HepG2 (cell line): ENCODE results near the gene YPEL4. TPM values are rescaled to one million over a fixed set of nuclear protein-coding genes. Genes with fewer than 3 reads are reported as not detected.

Experiments used
- AHR ChIP-seq: IDR thresholded peaks from 2 replicates; pipeline ENCODE4 v1.6.1; 2018; ENCODE audit warnings: missing genetic modification reagents, missing compliant biosample characterization
- ELF4 ChIP-seq: sonication (generic); formaldehyde crosslinking; IDR thresholded peaks from 2 replicates; pipeline ENCODE4 v1.5.0; 2020; ENCODE audit warnings: missing genetic modification reagents, mild to moderate bottlenecking, moderate library complexity, borderline replicate concordance
- MAFG ChIP-seq: sonication (generic); formaldehyde crosslinking; IDR thresholded peaks from 2 replicates; pipeline ENCODE4 v1.5.1; 2020; ENCODE audit warnings: mild to moderate bottlenecking, missing genetic modification reagents
- MATR3 ChIP-seq: sonication (generic); formaldehyde crosslinking; IDR thresholded peaks from 2 replicates; pipeline ENCODE4 v1.4.0; 2020; ENCODE audit warnings: missing genetic modification reagents
- MIER2 ChIP-seq: IDR thresholded peaks from 2 replicates; pipeline ENCODE4 v1.6.1; 2016; ENCODE audit warnings: missing biosample characterization, missing genetic modification reagents
- MTF2 ChIP-seq: sonication (generic); formaldehyde crosslinking; IDR thresholded peaks from 2 replicates; pipeline ENCODE4 v1.5.0; 2020; ENCODE audit warnings: missing genetic modification reagents, borderline replicate concordance
- NPAS2 ChIP-seq: sonication (generic); formaldehyde crosslinking; IDR thresholded peaks from 2 replicates; pipeline ENCODE4 v1.8.0; 2022; ENCODE audit warnings: mild to moderate bottlenecking, missing genetic modification reagents, borderline replicate concordance
- SP4 ChIP-seq: sonication (generic); formaldehyde crosslinking; IDR thresholded peaks from 2 replicates; pipeline ENCODE4 v1.8.1; 2023; ENCODE audit warnings: mild to moderate bottlenecking, missing genetic modification reagents
- U2AF1 ChIP-seq: fragments of 200-400 bp; formaldehyde crosslinking; optimal IDR thresholded peaks from 2 replicates; pipeline ENCODE3; 2017; ENCODE audit warnings: mild to moderate bottlenecking, low read depth, low read length
- ZNF557 ChIP-seq: sonication (generic); formaldehyde crosslinking; IDR thresholded peaks from 2 replicates; pipeline ENCODE4 v1.4.0; 2020; ENCODE audit warnings: missing genetic modification reagents
- ZNF567 ChIP-seq: sonication (generic); formaldehyde crosslinking; IDR thresholded peaks from 2 replicates; pipeline ENCODE4 v1.8.1; 2023; ENCODE audit warnings: mild to moderate bottlenecking, missing genetic modification reagents, borderline replicate concordance
- ZSCAN29 ChIP-seq: sonication (generic); formaldehyde crosslinking; conservative IDR thresholded peaks from 2 replicates; pipeline ENCODE4 v1.4.0; 2020; ENCODE audit warnings: mild to moderate bottlenecking, missing genetic modification reagents
- ZSCAN31 ChIP-seq: sonication (generic); formaldehyde crosslinking; IDR thresholded peaks from 2 replicates; pipeline ENCODE4 v1.5.0; 2020; ENCODE audit warnings: low read depth, mild to moderate bottlenecking, missing genetic modification reagents
- polyA plus RNA-seq, 8 experiments: library from polyadenylated mRNA; depleted of rRNA in 3 of 8; stranded (reverse) in 7 of 8; unstranded in 1 of 8; fragments of >200 nt; fragmentation: Illumina TruSeq in 4 of 8; extraction: Trizol in 4 of 8; gene quantifications; 2 replicates each; pipeline versions ENCODE4 v1.2.1 to v1.2.3, GENCODE V29; 2011 to 2016; ENCODE audit warnings: low read depth in 4 of 8, missing spikeins in 1 of 8, mixed read lengths in 1 of 8; ENCODE audit not compliant: insufficient read depth in 1 of 8
- total RNA-seq, 5 experiments: library from RNA; depleted of rRNA; stranded (reverse); fragments of >200 nt; fragmentation: Illumina TruSeq; extraction: Trizol; gene quantifications; 2 replicates each; pipeline ENCODE4 v1.2.3, GENCODE V29; 2016; ENCODE audit warnings: low read depth in 1 of 5
- TF ChIP-seq, protein P1 (sequence below): sonication (generic); formaldehyde crosslinking; IDR thresholded peaks from 2 replicates; pipeline ENCODE4 v1.4.0; 2020; ENCODE audit warnings: mild to moderate bottlenecking, low read depth, missing genetic modification reagents
- TF ChIP-seq, protein P2 (sequence below): sonication (generic); formaldehyde crosslinking; IDR thresholded peaks from 2 replicates; pipeline ENCODE4 v1.4.0; 2020; ENCODE audit warnings: missing genetic modification reagents
- TF ChIP-seq, protein P3 (sequence below): sonication (generic); formaldehyde crosslinking; IDR thresholded peaks from 2 replicates; pipeline ENCODE4 v1.4.0; 2020; ENCODE audit warnings: low read depth, missing genetic modification reagents
- TF ChIP-seq, protein P4 (sequence below): IDR thresholded peaks from 2 replicates; pipeline ENCODE4 v1.6.1; 2016; ENCODE audit warnings: low read depth

The YPEL4 gene
- total and polyA plus RNA-seq, 2 of the 13 experiments (the other 11 are each of a cell fraction or from before 2014, with no cell fraction given) = 0.04 TPM; not detected in 1

DNA sequence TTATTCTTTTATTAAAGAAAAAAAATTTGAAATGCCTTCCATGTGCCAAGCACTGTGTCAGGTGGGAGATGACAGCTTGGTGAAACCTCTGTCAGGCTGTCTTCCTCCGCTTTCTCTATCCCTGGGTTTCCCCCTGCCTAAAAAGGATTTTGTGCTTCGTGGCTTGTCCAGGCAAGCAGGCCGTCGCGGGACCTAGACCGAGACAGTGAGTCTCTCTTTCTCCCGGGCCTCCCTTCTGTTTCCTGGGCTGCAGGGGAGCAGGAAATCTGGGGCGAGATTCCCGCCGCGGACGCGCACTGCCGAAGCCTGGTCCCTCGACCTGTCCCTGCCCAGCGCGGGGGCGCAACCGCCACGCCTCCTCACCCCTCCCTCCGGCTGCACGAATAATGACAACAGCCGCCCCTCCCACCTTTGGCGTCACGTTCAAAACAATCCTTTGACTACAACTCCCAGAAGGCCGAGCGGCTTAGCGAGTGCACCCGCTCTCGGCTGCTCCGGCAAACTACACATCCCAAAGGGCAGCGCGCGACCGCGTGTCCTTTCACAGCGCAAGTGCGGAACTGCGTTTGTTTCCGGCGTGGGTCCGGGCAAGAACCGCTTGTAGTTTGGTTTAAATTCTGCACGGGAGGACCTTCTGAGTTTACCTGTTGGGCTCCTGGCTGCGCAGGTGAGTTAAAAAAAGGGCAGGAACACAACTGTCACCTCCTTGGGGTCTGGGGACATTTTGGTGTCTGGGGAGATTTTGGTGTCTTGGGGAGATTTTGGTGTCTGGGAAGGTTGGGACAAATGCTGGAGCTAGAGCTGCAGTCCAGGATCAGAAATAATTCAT, 7.7 kb upstream of the YPEL4 start, which contains the start of gene CLP1 (continued):
- TF ChIP-seq, protein P1, sequence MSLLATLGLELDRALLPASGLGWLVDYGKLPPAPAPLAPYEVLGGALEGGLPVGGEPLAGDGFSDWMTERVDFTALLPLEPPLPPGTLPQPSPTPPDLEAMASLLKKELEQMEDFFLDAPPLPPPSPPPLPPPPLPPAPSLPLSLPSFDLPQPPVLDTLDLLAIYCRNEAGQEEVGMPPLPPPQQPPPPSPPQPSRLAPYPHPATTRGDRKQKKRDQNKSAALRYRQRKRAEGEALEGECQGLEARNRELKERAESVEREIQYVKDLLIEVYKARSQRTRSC (CRISPR knock-in tag) = no peak
- TF ChIP-seq, protein P2, sequence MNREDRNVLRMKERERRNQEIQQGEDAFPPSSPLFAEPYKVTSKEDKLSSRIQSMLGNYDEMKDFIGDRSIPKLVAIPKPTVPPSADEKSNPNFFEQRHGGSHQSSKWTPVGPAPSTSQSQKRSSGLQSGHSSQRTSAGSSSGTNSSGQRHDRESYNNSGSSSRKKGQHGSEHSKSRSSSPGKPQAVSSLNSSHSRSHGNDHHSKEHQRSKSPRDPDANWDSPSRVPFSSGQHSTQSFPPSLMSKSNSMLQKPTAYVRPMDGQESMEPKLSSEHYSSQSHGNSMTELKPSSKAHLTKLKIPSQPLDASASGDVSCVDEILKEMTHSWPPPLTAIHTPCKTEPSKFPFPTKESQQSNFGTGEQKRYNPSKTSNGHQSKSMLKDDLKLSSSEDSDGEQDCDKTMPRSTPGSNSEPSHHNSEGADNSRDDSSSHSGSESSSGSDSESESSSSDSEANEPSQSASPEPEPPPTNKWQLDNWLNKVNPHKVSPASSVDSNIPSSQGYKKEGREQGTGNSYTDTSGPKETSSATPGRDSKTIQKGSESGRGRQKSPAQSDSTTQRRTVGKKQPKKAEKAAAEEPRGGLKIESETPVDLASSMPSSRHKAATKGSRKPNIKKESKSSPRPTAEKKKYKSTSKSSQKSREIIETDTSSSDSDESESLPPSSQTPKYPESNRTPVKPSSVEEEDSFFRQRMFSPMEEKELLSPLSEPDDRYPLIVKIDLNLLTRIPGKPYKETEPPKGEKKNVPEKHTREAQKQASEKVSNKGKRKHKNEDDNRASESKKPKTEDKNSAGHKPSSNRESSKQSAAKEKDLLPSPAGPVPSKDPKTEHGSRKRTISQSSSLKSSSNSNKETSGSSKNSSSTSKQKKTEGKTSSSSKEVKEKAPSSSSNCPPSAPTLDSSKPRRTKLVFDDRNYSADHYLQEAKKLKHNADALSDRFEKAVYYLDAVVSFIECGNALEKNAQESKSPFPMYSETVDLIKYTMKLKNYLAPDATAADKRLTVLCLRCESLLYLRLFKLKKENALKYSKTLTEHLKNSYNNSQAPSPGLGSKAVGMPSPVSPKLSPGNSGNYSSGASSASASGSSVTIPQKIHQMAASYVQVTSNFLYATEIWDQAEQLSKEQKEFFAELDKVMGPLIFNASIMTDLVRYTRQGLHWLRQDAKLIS (CRISPR knock-in tag) = no peak
- peak; percentile 88; the same call in 1 of the 2 replicates for TF ChIP-seq ELF4 (CRISPR knock-in tag)
- no peak for TF ChIP-seq MAFG (CRISPR knock-in tag)
- TF ChIP-seq, protein P3, sequence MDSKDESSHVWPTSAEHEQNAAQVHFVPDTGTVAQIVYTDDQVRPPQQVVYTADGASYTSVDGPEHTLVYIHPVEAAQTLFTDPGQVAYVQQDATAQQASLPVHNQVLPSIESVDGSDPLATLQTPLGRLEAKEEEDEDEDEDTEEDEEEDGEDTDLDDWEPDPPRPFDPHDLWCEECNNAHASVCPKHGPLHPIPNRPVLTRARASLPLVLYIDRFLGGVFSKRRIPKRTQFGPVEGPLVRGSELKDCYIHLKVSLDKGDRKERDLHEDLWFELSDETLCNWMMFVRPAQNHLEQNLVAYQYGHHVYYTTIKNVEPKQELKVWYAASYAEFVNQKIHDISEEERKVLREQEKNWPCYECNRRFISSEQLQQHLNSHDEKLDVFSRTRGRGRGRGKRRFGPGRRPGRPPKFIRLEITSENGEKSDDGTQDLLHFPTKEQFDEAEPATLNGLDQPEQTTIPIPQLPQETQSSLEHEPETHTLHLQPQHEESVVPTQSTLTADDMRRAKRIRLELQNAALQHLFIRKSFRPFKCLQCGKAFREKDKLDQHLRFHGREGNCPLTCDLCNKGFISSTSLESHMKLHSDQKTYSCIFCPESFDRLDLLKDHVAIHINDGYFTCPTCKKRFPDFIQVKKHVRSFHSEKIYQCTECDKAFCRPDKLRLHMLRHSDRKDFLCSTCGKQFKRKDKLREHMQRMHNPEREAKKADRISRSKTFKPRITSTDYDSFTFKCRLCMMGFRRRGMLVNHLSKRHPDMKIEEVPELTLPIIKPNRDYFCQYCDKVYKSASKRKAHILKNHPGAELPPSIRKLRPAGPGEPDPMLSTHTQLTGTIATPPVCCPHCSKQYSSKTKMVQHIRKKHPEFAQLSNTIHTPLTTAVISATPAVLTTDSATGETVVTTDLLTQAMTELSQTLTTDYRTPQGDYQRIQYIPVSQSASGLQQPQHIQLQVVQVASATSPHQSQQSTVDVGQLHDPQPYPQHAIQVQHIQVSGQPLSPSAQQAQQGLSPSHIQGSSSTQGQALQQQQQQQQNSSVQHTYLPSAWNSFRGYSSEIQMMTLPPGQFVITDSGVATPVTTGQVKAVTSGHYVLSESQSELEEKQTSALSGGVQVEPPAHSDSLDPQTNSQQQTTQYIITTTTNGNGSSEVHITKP = peak; percentile 97
- peak; percentile 21; the same call in 1 of the 2 replicates for TF ChIP-seq MIER2 (CRISPR knock-in tag)
- no peak for TF ChIP-seq NPAS2 (CRISPR knock-in tag)
- TF ChIP-seq ZSCAN29 (CRISPR knock-in tag) = peak; percentile 86; the same call in 1 of the 2 replicates
- no peak for TF ChIP-seq ZNF557 (CRISPR knock-in tag)
- TF ChIP-seq MATR3 (CRISPR knock-in tag) = no peak
- TF ChIP-seq, protein P4, sequence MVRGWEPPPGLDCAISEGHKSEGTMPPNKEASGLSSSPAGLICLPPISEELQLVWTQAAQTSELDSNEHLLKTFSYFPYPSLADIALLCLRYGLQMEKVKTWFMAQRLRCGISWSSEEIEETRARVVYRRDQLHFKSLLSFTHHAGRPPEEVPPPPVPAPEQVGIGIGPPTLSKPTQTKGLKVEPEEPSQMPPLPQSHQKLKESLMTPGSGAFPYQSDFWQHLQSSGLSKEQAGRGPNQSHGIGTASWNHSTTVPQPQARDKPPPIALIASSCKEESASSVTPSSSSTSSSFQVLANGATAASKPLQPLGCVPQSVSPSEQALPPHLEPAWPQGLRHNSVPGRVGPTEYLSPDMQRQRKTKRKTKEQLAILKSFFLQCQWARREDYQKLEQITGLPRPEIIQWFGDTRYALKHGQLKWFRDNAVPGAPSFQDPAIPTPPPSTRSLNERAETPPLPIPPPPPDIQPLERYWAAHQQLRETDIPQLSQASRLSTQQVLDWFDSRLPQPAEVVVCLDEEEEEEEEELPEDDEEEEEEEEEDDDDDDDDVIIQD (CRISPR knock-in tag) = peak; percentile 56; the same call in 1 of the 2 replicates
- TF ChIP-seq MTF2 (CRISPR knock-in tag) = 0 out of 2 replicates have a peak, but pooled peaks have one; percentile 50
- TF ChIP-seq SP4 (CRISPR knock-in tag) = peak; percentile 97
- TF ChIP-seq U2AF1 = no peak
- 0 out of 2 replicates have a peak, but pooled peaks have one; percentile 74 for TF ChIP-seq AHR (CRISPR knock-in tag)
- TF ChIP-seq ZNF567 (CRISPR knock-in tag) = peak; percentile 67; the same call in 1 of the 2 replicates
- TF ChIP-seq ZSCAN31 (CRISPR knock-in tag) = peak; percentile 63; the same call in 1 of the 2 replicates
